Mesendoderm (in vitro differentiated cells): Measurements from ENCODE around the gene CENPS.

ENCODE experiments used
- DNase-seq: peaks from one replicate; pipeline ENCODE4 v3.0.0; 2013
- H2AK5ac ChIP-seq: 2 replicates; pipeline ENCODE4 v1.6.1; 2013; ENCODE audit warnings: low read length, inconsistent platforms
- H2BK120ac ChIP-seq: 2 replicates; pipeline ENCODE4 v1.6.1; 2013; ENCODE audit warnings: low read depth, mild to moderate bottlenecking, low read length, moderate library complexity, mixed read lengths
- H2BK15ac ChIP-seq: replicated peaks from 2 replicates; pipeline ENCODE4 v1.6.1; 2013; ENCODE audit warnings: low read depth, mild to moderate bottlenecking, moderate library complexity
- H2BK5ac ChIP-seq: 2 replicates; pipeline ENCODE4 v1.6.1; 2013; ENCODE audit warnings: low read length, inconsistent platforms
- H3K18ac ChIP-seq: 2 replicates; pipeline ENCODE4 v1.6.1; 2013; ENCODE audit warnings: mild to moderate bottlenecking, low read length, mixed read lengths
- H3K23ac ChIP-seq: one replicate; pipeline ENCODE4 v1.6.1; 2013; ENCODE audit warnings: low read length
- H3K27ac ChIP-seq: 2 replicates; pipeline ENCODE4 v1.5.1; 2013; ENCODE audit warnings: low read depth, mild to moderate bottlenecking, inconsistent platforms, low read length, moderate library complexity
- H3K27me3 ChIP-seq: 2 replicates; pipeline ENCODE4 v1.6.1; 2013; ENCODE audit warnings: low read length, control low read depth, mild to moderate bottlenecking, inconsistent platforms; ENCODE audit not compliant: insufficient read depth, poor library complexity
- H3K36me3 ChIP-seq: 2 replicates; pipeline ENCODE4 v1.6.1; 2013; ENCODE audit warnings: low read length, inconsistent platforms; ENCODE audit not compliant: control insufficient read depth, insufficient read depth
- H3K4ac ChIP-seq: one replicate; pipeline ENCODE4 v1.6.1; 2013; ENCODE audit warnings: low read depth, mild to moderate bottlenecking, low read length, moderate library complexity
- H3K4me1 ChIP-seq: 2 replicates; pipeline ENCODE4 v1.6.1; 2013; ENCODE audit warnings: low read depth, low read length, inconsistent platforms; ENCODE audit not compliant: control insufficient read depth
- H3K4me2 ChIP-seq: 2 replicates; pipeline ENCODE4 v1.6.1; 2013; ENCODE audit warnings: low read length
- H3K4me3 ChIP-seq: 2 replicates; pipeline ENCODE4 v1.5.1; 2013; ENCODE audit warnings: mild to moderate bottlenecking, low read length
- H3K56ac ChIP-seq: one replicate; pipeline ENCODE4 v1.6.1; 2013; ENCODE audit warnings: low read length
- H3K79me1 ChIP-seq: 2 replicates; pipeline ENCODE4 v1.6.1; 2013; ENCODE audit warnings: low read length, inconsistent platforms
- H3K79me2 ChIP-seq: 2 replicates; pipeline ENCODE4 v1.6.1; 2013; ENCODE audit warnings: mild to moderate bottlenecking, low read length; ENCODE audit not compliant: control insufficient read depth, insufficient read depth
- H3K9ac ChIP-seq: 2 replicates; pipeline ENCODE4 v1.6.1; 2013; ENCODE audit warnings: low read length, inconsistent platforms
- H4K5ac ChIP-seq: one replicate; pipeline ENCODE4 v1.6.1; 2013; ENCODE audit warnings: low read length
- H4K8ac ChIP-seq: one replicate; pipeline ENCODE4 v1.6.1; 2013; ENCODE audit warnings: low read depth, mild to moderate bottlenecking, control low read depth, low read length, moderate library complexity
- WGBS: extraction: QIAGEN DNeasy Blood & Tissue Kit; methylation state at CpG from one replicate; pipeline ENCODE4 v1.1.7; 2013; ENCODE audit warnings: low lambda C conversion rate, missing lambda C conversion rate; ENCODE audit not compliant: insufficient coverage; ENCODE audit errors: extremely low coverage; 5-methylcytosine and 5-hydroxymethylcytosine counted together

CENPS gene

DNA sequence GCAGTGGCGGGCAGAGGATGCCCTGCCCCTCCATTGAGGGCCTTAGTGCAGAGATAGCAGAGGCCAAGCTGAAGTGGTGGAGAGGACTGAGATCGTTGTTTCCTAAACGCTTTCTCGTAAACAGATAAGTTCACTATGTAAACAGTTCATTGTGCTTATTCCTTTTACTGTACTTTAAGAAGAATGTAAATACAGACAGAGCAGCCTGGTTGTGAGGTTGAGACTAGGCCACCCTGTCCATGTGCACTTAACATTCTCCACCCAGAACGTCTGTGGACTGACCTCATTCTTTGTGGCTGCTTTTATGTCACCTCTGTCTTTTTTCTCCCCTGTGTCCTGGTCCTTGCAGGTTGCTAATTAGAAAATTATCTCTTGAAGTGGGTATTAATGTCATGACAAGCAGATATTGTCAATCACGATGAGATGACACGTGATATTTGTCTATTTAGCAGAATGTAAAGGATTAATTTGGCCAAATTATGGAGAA is 8.5 kb downstream of the CENPS start:
- Histone ChIP-seq H2BK120ac (no peak overlapping the region), H3K9ac (no peak overlapping the region), H4K8ac (no peak overlapping the region), H2BK5ac (no peak overlapping the region), H3K4ac (no peak overlapping the region), H3K23ac (no peak overlapping the region), H3K4me1 (no peaks in the 10 kb centered on the region), H3K79me1 (no peaks in the 10 kb centered on the region), H3K18ac (no peak overlapping the region), H3K4me3 (no peak overlapping the region), H3K56ac (no peak overlapping the region), H3K36me3 (peaks cover 1% of the 10 kb centered on the region), H3K79me2 (no peaks in the 10 kb centered on the region), H3K4me2 (no peak overlapping the region), H2BK15ac (no peak overlapping the region), H2AK5ac (no peak overlapping the region), H3K27me3 (no peaks in the 10 kb centered on the region), H4K5ac (no peak overlapping the region), H3K27ac (no peak overlapping the region)
- no peak for DNase-seq
- no CpG with 5 or more reads among the region's 7 CpGs for WGBS

DNA sequence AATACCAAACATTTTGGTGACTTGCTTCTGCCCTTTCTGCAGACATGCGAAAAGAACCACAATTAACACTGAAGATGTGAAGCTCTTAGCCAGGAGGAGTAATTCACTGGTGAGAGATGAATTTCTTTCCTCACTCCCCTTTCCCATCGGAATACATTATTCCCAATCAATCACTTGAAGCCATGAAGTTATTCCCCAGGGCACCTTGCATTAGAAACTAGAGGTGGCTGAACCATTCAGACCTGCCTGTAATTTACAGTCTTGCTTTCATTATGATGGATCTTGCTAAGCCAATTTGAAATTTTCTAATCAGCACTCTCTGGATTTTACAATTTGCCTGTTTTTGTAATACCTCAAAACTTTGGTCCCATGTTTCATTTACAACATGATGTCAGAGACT is 10.1 kb downstream of the CENPS start:
- Histone ChIP-seq H3K4me3 (no peak overlapping the region), H4K5ac (no peak overlapping the region), H3K36me3 (peaks cover under 1% of the 10 kb centered on the region), H2BK120ac (no peak overlapping the region), H3K4me2 (no peak overlapping the region), H3K79me1 (no peaks in the 10 kb centered on the region), H3K27me3 (no peaks in the 10 kb centered on the region), H3K79me2 (no peaks in the 10 kb centered on the region), H3K56ac (no peak overlapping the region), H3K18ac (no peak overlapping the region), H3K4me1 (no peaks in the 10 kb centered on the region), H2BK5ac (no peak overlapping the region), H3K9ac (no peak overlapping the region), H3K27ac (no peak overlapping the region), H2BK15ac (no peak overlapping the region), H4K8ac (no peak overlapping the region), H3K4ac (no peak overlapping the region), H3K23ac (no peak overlapping the region), H2AK5ac (no peak overlapping the region)
- no peak for DNase-seq
- no CpG with 5 or more reads among the region's 2 CpGs for WGBS

DNA sequence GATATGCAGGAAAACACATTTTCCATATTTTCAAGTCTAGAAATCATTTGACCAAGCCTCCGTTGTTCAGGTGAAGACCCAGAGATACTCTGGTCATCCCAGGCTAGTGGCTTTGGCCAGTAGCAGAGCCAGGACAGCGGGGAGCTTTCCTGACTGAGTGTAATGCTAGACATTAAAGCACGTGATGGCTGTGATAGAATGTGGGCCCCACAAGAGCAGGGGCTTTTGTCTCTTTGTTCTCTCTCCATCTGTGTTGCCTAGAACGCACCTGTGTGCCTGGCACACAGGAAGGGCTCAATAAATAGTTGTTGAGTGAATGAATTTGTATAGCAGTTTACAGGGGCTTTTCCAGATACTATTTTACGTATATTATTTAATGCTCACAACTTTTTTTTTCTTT is 10.6 kb downstream of the CENPS start:
- no peak overlapping the region for H4K8ac ChIP-seq
- no peak overlapping the region for H3K9ac ChIP-seq
- DNase-seq, result no peak
- no peak overlapping the region for H3K4ac ChIP-seq
- H2BK15ac ChIP-seq, result no peak overlapping the region
- H2AK5ac ChIP-seq, result no peak overlapping the region
- no peak overlapping the region for H4K5ac ChIP-seq
- H3K79me1 ChIP-seq, result no peaks in the 10 kb centered on the region
- no peak overlapping the region for H3K56ac ChIP-seq
- no peaks in the 10 kb centered on the region for H3K36me3 ChIP-seq
- no peaks in the 10 kb centered on the region for H3K27me3 ChIP-seq
- no peak overlapping the region for H3K4me2 ChIP-seq
- no peaks in the 10 kb centered on the region for H3K79me2 ChIP-seq
- no peak overlapping the region for H3K4me3 ChIP-seq
- no peaks in the 10 kb centered on the region for H3K4me1 ChIP-seq
- H3K27ac ChIP-seq, result no peak overlapping the region
- H3K18ac ChIP-seq, result no peak overlapping the region
- no peak overlapping the region for H3K23ac ChIP-seq
- no CpG with 5 or more reads among the region's 5 CpGs for WGBS
- H2BK5ac ChIP-seq, result no peak overlapping the region
- H2BK120ac ChIP-seq, result no peak overlapping the region

DNA sequence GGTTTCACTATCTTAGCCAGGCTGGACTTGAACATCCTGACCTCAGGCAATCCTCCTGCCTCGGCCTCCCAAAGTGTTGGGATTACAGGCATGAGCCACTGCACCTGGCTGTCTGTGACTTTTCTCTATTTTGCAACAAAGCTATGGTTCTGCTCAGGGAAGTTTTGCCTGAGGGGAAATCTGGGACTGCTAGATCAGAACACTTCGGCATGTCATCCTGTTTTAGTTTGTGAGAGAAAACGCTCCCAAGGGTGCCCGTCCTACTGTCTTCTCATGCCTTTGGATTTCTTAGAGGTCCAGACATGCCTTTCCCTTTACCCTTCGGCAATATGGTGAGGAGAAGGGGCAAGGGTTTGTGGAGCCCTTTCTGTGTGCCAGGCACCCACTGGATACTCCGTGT is 14.0 kb downstream of the CENPS start:
- H3K36me3 ChIP-seq, result no peaks in the 10 kb centered on the region
- no peak for DNase-seq
- no peak overlapping the region for H3K23ac ChIP-seq
- H3K27ac ChIP-seq, result no peak overlapping the region
- no peak overlapping the region for H4K8ac ChIP-seq
- H3K9ac ChIP-seq, result no peak overlapping the region
- no peak overlapping the region for H3K4me3 ChIP-seq
- H2AK5ac ChIP-seq, result no peak overlapping the region
- H3K18ac ChIP-seq, result no peak overlapping the region
- H2BK15ac ChIP-seq, result no peak overlapping the region
- H2BK5ac ChIP-seq, result no peak overlapping the region
- H4K5ac ChIP-seq, result no peak overlapping the region
- H3K4ac ChIP-seq, result no peak overlapping the region
- no peaks in the 10 kb centered on the region for H3K4me1 ChIP-seq
- no peaks in the 10 kb centered on the region for H3K79me1 ChIP-seq
- H3K56ac ChIP-seq, result no peak overlapping the region
- no peaks in the 10 kb centered on the region for H3K79me2 ChIP-seq
- WGBS, result no CpG with 5 or more reads among the region's 6 CpGs
- no peak overlapping the region for H2BK120ac ChIP-seq
- H3K27me3 ChIP-seq, result no peaks in the 10 kb centered on the region
- no peak overlapping the region for H3K4me2 ChIP-seq

DNA sequence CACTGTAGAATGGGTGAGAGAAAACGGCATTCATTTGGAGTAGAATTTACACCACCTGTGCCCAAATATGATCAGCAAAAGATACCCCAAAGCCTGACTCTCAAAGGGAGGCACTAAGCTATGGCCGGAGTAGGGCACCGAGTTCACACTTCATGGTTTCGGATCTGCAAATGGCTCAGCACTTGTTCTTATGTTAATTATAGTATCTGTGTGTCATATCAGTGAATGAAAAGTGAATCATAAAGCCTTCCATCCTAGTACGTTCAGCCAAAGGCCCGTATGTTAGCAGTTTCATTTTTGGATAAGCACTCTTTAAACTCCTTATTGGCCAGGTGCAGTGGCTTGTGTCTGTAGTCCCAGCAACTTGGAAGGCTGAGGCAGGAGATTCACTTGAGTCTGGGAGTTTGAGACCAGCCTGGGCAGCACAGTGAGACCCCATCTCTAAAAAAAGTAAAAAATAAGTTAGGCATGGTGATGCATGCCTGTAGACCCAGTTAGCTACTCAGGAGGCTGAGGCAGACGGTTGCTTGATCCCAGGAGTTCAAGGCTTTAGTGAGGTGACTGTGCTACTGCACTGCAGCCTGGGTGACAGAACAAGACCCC is 14.7 kb downstream of the CENPS start:
- H3K18ac ChIP-seq, result no peak overlapping the region
- H3K4ac ChIP-seq, result no peak overlapping the region
- H3K9ac ChIP-seq, result no peak overlapping the region
- H3K56ac ChIP-seq, result no peak overlapping the region
- no peak overlapping the region for H2BK5ac ChIP-seq
- no peaks in the 10 kb centered on the region for H3K36me3 ChIP-seq
- H3K4me3 ChIP-seq, result no peak overlapping the region
- H3K27me3 ChIP-seq, result no peaks in the 10 kb centered on the region
- H2BK120ac ChIP-seq, result no peak overlapping the region
- no peak overlapping the region for H4K8ac ChIP-seq
- H3K27ac ChIP-seq, result no peak overlapping the region
- H3K23ac ChIP-seq, result no peak overlapping the region
- H3K4me2 ChIP-seq, result no peak overlapping the region
- no peaks in the 10 kb centered on the region for H3K79me1 ChIP-seq
- H3K4me1 ChIP-seq, result no peaks in the 10 kb centered on the region
- H4K5ac ChIP-seq, result no peak overlapping the region
- H3K79me2 ChIP-seq, result no peaks in the 10 kb centered on the region
- no peak overlapping the region for H2BK15ac ChIP-seq
- no peak overlapping the region for H2AK5ac ChIP-seq
- WGBS, result no CpG with 5 or more reads among the region's 7 CpGs
- DNase-seq, result no peak

- H3K56ac ChIP-seq, result no peak overlapping the region
- H3K79me2 ChIP-seq, result no peaks in the 10 kb centered on the region
- H3K23ac ChIP-seq, result no peak overlapping the region
- no peak overlapping the region for H2AK5ac ChIP-seq
- H3K79me1 ChIP-seq, result no peaks in the 10 kb centered on the region
- DNase-seq, result no peak
- no peak overlapping the region for H4K5ac ChIP-seq
- no peak overlapping the region for H2BK15ac ChIP-seq
- no peak overlapping the region for H2BK120ac ChIP-seq
- H3K4me2 ChIP-seq, result no peak overlapping the region
- H3K36me3 ChIP-seq, result no peaks in the 10 kb centered on the region
- no peak overlapping the region for H3K4me3 ChIP-seq
- H3K4ac ChIP-seq, result no peak overlapping the region
- H3K18ac ChIP-seq, result no peak overlapping the region
- no peak overlapping the region for H2BK5ac ChIP-seq
- no peaks in the 10 kb centered on the region for H3K27me3 ChIP-seq
- no peak overlapping the region for H3K27ac ChIP-seq
- no peak overlapping the region for H3K9ac ChIP-seq
- no CpG with 5 or more reads among the region's 7 CpGs for WGBS
- H4K8ac ChIP-seq, result no peak overlapping the region
- H3K4me1 ChIP-seq, result no peaks in the 10 kb centered on the region
Observed at GRCh38 chr1:10446790-10447422, 16.7 kb downstream of the CENPS start.
